ENCODE data around the gene CES4A.
"Not testable (repeated sequence)": the region's sequence is repeated elsewhere in the genome, so short reads cannot be mapped to it uniquely, and the experiment has no call there.

Gene CES4A

DNA sequence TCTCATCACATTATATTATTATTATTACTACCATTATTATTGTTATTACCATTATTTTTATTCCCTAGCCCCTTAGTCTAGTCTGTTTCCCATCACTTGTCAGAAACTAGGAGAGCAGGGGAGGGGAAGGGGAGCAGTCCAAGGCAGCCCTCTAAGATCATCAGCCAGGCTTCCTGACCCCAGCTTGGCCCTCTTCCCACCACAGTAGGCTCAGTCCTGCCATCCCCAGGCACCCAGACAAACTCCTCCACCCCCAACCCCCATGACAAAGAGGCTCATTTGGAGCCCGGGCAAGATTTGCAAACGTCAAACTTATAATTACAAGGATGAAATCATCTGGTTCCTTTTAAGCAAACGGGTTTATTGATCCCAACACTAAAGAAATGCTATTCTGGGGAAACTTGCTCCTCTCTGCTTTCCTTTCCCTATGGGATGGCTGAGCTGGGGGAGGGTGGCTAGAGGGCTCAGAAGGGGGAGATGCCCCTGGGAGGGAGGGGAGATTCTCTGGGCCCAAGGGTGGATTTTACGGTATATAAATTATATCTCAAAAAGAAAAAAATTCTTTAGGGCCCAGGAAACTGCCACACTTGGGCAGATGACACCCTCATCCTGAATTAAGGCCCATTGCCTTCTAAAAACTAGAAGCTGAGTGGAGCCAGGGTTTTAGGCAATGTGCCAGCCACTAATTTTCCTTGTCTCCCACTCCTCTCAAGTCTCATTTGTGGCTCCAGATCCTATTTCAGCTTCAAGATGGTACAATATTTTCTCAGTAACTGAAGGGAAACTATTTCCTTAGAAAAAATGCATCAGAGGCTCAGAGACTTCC, 36.2 kb downstream of the CES4A start:
- no peak for DNase-seq

DNA sequence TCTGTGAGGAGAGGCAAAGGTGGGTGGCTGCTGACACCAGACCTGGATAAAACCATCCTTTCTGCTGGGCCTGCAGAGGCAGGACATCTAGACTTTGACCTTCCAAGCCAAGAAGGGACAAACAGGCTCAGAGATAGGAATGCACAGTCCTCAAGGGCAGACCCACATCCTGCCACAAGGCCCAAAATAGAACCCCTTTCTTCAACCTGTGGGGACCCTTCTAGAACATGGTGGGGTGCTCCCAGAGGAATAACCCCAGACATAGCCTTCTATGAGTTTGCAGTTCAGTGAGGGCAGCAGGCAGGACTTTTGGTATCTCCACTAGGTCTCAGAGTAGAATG, 36.8 kb downstream of the CES4A start:
- DNase-seq: no peak

DNA sequence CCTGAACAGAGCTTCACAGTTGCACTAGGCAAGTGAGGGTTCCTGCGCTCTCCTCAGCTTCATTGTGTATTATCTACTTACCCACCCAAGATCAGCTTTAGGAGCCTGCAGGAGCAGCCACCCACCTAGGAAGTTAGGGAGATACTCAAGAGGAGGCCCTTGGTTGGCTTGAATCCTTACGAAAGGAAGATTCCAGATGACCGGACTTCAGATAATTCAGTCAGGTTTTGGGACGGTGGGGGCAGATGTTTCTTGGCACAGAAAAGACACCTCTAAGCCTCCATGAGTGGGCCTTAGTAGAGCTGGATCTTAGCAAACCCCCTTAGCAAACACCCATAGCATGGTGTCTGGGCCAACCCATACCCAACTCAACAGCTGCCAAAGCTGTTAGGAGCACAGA, 38.2 kb downstream of the CES4A start:
- DNase-seq: no peak

DNA sequence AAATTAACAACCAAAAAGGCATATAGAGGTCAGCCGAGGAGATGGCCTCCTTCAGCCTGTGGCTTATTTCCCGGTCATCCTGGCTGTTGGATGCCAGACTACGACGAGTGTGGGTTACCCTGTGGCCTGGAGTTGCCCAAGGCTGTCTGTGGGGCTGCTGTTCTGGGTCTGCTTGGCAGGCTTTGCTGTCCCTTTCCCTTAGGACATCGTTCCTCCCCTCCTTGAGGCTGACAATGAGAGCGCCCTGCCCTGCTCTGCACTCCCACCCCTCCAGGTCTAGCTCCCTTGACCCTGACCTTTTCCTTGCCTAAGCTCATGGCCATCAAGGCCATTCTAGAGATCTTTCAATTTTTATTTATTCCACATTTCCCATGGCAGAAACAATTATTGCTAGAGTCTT, 38.7 kb downstream of the CES4A start:
- no peak for DNase-seq

DNA sequence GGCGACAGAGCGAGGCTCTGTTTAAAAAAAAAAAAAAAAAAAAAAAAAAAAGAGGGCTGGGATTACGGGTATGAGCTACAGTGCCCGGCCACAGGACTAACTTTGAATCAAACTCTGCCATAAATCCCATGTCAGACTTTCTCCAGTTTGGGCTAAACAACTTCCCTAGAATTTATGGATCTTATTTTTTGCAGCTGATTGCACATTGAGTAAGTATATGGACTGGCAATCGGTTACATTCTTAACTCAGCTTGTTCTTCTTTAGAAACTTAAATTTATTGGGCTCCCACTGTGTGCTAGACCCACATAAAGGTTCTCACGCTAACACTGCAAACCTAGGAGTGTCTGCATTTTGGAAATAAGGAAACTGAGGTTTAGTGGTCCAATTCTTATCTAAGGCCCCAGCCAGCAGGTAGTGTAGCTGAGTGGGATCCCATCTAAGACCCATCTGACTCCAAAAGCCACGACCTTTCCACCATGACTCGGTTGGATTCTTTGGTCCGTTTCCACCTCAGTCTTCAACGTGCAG, 39.8 kb downstream of the CES4A start:
- no peak for DNase-seq

DNA sequence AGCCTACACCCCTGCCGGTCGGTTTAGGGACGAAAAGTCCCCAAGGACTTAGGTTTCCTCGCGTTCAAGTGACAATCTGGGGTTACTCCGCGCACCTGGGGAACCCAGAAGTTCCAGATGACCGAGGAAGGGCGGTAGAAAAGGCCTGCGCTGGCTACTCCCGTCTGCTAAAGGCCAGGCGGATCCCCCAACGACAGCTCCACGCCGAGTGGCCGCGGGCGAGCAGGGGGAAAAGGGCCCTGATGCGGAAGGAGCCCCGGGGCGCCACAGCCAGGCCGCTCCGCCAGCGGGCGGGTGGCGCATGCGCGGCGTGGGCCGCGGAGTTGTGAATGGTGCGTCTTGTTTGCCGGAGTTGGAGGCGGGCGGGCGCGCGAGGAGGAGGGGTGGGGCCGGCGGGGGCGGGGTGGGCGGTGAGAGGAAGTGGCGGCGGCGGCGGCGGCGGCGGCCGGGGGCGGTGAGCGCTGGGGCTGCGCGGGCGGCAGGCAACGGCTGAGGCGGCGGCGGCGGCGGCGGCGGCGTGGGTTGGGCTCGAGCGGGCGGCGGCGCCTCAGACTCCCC, 40.4 kb downstream of the CES4A start, which contains the start of gene CBFB:
Gene CBFB (plus strand): TSS at position 454 of the 558 bp plus-strand sequence. CDS start 259 bp downstream, outside the sequence.
- DNase-seq: peak; percentile 92

DNA sequence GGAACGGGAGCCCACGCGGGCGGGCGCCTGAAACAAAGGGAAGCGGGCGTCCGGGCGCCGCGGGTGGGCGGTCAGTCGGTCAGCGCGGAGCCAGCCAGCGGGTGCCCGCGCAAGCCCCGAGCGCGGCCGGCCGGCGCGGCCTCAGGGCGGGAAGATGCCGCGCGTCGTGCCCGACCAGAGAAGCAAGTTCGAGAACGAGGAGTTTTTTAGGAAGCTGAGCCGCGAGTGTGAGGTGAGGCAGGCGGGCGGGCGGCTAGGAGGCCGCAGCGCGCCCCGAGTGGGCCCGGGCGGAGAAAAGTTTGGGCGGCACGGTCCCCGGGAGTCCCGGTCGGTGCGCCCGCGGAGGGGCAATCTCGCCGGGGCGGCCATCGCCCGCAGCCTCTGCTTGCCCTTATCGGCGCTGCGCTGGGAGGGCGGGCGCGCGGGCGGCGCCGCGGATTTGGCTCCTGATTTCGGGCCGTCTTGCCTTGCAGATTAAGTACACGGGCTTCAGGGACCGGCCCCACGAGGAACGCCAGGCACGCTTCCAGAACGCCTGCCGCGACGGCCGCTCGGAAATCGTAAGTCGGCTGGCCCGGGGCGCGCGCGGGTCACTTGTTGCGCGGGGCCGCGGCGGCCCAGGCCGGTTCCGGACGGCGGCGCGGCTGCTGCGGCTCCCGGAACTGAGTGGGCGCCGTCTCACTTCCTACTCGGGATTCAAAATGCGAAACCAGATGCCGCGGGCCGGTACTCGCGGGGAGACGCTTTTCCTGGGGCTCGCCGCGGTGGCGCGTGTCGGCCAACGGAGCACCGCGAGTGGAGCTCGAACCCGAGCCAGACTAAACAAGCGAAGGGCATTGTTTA, 41.1 kb downstream of the CES4A start:
- DNase-seq: peak; percentile 51

DNA sequence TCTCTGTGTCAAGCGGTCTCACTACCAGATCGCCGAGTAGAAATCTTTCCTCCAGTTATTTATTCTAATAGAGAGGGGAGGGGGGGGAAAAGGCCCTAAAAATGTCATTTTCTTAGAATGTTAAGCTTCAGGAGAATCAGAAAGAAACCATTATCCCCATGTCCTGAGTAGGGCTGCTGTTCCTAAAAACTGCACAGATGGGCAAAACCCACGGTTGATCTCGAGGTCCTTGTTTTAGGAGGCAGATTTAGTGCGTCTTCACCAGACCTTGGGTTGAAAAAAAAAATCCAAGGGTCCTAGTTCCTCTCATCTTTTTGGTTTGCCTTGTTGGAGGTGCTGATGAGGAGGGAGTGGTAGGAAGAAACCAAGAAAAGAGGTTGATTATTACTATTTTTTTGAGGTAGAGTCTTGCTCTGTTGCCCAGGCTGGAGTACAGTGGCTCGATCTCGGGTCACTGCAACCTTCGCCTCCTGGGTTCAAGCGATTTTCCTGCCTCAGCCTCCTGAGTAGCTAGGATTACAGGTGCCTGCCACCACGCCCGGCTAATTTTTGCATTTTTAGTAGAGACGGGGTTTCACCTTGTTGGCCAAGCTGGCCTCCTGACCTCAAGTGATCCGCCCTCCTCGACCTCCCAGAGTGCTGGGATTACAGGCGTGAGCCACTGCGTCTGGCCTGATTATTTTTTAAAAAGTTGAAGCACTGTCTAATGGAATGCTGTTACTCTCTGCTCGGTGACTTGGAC, 42.0 kb downstream of the CES4A start:
- no peak for DNase-seq

DNA sequence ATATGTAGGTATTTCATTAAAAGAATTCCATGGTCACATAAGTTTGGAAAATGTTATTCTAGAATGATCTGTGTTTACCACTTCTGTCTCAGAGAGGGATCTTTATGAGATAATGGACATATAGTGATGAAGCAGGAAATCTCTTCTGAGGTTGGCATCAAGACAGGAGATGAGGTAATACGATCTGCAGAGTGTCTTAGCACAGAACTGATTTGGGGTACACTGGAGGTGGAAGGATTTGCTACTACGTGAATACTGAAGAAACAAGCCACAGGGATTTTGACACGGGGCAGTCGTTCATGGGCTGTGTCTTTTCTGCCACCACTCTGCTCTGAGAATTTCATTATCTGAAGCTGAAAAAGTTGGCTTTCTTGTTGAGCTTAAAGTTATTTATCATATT, 46.1 kb downstream of the CES4A start:
- no peak for DNase-seq

DNA sequence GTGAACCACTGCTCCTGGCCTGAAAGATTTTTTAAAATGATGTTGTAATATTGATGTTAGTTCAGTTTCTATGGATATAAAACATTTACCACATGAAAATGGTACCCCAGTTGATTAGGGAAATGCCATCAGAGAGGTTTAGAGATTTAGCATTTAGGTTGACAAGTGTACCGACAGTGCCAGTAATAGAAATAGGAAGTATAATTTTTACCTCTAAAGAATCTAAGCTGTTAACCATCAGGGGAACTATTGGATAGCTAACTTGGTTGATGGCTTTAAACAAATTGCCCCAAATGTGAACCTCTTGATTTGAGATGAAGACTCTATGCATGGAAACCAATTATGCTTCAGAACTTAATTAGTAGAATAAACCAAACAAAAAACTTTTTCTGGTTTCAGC, 47.0 kb downstream of the CES4A start:
- DNase-seq: no peak

DNA sequence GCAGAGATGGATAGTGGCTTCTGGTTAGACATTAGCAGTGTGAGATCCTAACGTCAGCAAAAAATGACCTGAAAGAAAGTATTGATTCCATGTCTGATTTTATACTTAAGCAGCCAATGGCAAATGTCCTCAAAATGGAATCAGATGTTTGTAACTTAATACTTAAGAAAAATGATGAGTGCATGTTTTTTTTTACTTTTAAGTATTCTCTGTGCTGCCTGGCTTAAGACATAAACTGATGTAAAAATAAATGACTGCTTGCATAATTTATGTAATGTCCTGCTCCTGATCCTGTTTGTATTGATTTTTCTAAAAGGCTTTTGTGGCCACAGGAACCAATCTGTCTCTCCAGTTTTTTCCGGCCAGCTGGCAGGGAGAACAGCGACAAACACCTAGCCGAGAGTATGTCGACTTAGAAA, 47.9 kb downstream of the CES4A start:
- DNase-seq: no peak

DNA sequence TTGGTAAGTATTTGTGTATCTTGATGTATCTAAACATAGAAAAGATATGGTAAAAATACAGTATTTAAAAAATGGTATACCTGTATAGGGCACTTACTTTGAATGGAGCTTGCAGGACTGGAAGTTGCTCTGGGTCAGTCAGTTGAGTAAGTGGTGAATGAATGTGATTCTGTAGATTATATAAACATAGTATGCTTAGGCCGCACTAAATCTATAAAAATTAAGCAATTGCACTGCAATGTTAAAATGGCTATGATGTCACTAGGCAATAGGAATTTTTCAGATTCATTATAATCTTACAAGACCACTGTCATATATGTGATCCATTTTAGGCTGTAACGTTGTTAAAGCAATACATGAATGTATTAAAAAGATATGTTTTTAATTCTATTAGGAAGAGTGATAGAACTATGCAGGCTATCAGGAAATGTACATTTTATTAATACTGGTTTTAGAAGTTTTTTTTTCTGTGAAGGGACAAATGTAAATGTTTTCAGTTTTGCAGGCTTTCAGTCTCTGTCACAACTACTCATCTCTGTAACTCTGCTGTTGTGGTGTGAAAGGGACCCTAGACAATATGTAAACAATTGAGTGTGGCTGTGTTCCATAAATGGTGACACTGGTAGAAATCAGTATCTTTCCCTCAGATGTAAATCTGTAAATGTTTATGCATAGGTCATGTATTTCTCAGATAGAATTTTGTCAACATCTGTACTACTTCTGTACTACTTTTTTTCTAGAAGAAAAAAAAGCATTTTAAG, 51.1 kb downstream of the CES4A start:
- DNase-seq: no peak

DNA sequence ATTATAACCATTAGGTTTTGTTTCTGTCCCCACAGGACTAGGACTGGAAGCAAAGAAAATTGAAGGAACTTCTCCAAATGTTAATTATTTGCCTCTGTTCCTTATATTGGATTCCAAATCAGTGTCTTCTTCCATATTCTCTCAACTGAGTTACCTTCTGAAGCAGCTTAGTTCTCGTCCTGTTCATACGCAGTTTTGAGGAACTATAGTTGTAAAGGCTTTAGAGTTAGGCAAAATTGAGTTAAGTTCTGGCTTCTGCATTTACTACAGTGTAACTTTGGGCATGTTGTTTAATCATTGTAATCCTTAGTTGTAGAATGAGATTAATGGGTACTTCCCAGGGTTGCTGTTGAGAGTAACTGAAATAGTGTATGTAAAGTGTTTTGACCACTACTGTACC, 51.8 kb downstream of the CES4A start:
- no peak for DNase-seq

DNA sequence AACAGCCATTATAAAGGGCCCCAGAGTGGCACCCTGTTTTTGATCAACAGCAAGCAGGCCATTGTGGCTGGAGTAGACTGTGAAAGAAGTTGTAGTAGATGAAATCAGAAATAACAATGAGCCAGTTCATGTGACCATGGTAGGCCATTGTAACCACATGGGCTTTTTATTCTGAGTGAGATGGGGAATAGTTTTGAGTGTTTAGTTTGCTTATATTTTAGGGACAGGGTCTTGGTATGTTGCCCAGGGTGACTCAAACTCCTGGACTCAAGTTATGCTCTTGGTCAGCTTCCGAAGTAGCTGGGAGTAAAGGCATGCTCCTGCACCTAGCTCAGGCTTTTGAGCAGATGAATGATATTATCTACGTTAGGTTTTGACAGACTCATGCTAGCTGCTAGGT, 52.5 kb downstream of the CES4A start:
- no peak for DNase-seq

DNA sequence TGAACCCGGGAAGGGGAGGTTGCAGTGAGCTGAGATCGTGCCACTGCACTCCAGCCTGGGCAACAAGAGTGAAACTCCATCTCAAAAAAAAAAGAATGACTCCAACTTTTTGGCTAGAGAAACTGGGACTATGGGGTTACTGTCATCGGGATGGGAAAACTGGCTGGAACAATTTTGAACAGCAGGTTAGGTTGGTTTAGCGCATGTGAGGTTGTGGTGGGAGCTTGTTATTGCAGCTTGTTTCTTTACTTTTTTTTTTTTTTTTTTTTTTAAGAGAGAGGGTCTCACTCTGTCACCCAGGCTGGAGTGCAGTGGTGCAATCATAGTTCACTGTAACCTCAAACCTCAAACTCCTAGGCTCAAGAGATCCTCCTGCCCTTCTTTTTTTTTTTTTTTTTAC, 53.1 kb downstream of the CES4A start:
- not testable (repeated sequence) for DNase-seq

DNA sequence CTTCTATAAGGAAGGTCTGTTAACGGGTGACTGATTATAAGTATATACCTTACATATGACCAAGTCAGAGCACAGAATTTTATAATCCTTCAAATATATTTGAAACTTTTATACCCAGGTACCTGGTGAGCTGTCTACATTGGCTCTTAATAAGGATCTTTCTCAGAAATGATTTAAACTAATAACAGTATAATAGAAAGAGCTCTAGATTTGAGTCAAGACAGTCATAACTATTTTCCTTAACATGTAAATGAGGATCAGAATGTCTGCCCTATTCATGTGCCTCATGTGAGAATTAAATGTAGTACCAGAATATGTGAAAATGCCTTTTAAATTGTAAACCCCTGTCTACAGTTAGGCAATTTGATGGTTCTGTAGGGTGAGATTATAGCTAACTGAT, 55.0 kb downstream of the CES4A start:
- DNase-seq: no peak

DNA sequence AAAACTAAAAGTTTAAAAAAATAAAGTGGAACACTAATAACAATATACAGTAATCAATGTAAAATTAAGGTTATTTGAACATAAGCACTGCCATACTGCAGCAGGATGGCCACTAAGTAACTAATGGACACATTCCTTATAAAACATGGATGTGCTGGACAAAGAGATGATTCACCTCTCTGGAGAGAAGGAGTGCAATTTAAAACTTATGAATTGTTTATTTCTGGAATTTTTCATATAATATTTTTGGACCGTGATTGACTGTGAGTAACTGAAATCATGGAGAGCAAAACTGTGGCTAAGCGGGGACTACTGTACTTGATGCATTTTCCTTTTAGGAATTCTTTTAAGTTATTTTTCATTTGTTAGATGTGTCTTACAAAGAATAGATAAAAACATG, 62.4 kb downstream of the CES4A start:
- no peak for DNase-seq

DNA sequence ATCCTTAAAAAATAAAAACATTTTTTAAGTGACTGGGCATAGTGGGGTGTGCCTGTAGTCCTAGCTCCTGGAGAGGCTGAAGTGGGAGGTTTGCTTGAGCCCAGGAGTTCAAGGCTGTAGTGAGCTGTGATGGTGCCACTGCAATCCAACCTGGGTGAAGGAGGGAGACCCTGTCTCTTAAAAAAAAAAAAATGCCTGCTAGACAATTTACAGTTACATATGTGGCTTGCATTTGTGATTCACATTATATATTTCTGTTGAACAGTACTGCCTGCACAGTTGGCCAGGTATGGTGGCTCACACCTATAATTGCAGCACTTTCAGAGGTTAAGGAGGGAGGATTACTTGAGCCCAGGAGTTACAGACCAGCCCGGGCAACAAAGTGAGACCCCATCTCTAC, 64.0 kb downstream of the CES4A start:
- DNase-seq: no peak

DNA sequence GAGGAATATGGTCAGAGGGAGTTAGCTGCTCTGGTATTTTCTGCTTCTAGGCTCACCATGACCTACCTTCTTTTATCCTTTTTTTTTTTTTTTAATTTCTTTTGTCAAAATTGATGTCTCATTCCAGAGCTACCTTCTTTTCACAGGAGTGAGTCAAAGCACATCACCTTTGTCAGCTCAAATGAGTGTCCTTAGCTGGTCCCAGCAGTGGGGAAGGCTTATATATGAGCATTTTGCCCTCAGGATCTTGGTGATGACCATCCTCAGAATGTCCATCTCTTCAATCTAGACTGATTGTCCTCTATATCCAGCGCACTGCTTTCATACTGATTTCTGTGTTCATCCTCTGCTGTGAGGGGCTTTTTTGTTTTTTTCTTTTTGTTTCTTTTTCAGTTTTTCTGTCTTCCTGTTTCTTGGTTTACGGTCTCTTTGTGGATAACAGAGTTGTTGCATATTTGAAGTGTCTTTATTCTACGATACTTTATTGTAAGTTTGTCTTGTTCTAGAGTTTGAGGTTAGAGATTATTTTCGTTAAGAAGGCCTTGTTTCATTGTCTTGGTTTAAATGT, 65.5 kb downstream of the CES4A start:
- no peak for DNase-seq

DNA sequence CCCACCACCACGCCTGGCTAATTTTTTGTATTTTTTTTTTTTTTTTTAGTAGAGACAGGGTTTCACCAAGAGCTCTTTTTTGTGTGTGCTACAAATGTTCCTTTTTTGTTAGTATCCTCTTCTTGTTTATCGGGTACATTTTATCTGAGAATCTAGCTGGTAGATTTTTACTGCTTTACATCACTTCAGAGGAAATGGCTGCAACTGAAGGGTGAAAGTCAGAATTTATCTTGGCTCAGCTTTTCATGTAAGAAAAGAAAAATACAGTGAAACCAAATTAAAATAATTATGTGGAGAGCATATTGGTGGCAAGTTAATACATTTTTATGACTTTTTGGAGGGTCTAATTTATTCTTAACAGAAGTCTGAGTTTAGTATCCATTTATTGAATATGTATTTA, 66.5 kb downstream of the CES4A start:
- no peak for DNase-seq

DNA sequence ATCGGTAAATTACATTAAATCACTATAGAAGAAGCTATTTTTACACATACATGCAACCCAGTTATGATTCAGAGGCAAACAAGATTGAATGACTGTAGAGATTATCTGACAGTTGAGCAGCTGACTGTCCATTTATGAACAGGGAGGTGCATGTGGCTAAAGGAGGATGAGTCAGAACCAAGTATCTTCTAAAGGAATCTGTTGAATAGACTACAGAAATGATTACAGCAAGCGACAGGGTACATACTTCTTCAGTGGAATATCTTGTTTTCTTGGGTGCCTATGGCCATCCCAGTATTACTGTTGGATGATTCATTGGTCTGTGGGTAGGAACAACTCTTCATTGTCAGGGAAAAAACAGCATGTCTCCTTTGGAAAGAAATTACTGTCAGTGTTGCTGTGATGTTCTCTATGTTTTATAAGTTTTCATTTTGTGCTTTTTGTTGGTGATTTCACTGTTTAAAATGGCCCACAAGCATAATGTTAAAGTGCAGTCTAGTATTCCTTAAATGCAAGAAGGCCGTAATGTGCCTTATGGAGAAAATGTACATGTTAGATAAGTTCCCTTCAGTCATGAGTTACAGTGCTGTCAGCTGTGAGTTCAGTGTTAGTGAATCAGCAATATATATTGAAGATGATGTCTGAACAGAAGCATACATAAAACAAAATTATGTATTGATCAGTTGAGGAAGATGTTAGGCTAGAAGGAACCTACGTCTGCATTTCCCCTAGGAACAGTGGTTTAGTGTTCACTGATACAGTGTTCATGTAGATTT, 67.5 kb downstream of the CES4A start:
- peak; percentile 33 for DNase-seq
